H9 (cell line): Measurements from ENCODE around the gene CDRT4. TPM values are rescaled to one million over a fixed set of nuclear protein-coding genes. Genes with fewer than 3 reads are reported as not detected.

Experiments used
- DNase-seq: peaks from one replicate; pipeline ENCODE4 v3.0.0-alpha.2; 2017
- H2AFZ ChIP-seq: one replicate; pipeline ENCODE4 v1.6.1; 2013; ENCODE audit warnings: mild to moderate bottlenecking, low read length, control low read depth, moderate library complexity
- H2AK5ac ChIP-seq: 2 replicates; pipeline ENCODE4 v1.6.1; 2013; ENCODE audit warnings: low read length, control low read depth, mixed read lengths; ENCODE audit not compliant: insufficient read length
- H2BK120ac ChIP-seq: one replicate; pipeline ENCODE4 v1.6.1; 2013; ENCODE audit warnings: low read depth, mild to moderate bottlenecking, low read length, control low read depth, inconsistent platforms; ENCODE audit not compliant: poor library complexity, severe bottlenecking
- H2BK12ac ChIP-seq: 2 replicates; pipeline ENCODE4 v1.6.1; 2013; ENCODE audit warnings: low read length, control low read depth, mixed read lengths, low read depth; ENCODE audit not compliant: insufficient read length
- H2BK15ac ChIP-seq: 2 replicates; pipeline ENCODE4 v1.6.1; 2013; ENCODE audit warnings: low read depth, low read length, control low read depth
- H2BK20ac ChIP-seq: one replicate; pipeline ENCODE4 v1.6.1; 2013; ENCODE audit warnings: low read depth, mild to moderate bottlenecking, low read length, control low read depth, inconsistent platforms; ENCODE audit not compliant: poor library complexity, severe bottlenecking
- H2BK5ac ChIP-seq: 2 replicates; pipeline ENCODE4 v1.6.1; 2013; ENCODE audit warnings: low read length, control low read depth, mixed read lengths; ENCODE audit not compliant: insufficient read length
- H3K14ac ChIP-seq: 2 replicates; pipeline ENCODE4 v1.6.1; 2013; ENCODE audit warnings: low read length, control low read depth; ENCODE audit not compliant: insufficient read depth
- H3K18ac ChIP-seq: 2 replicates; pipeline ENCODE4 v1.6.1; 2013; ENCODE audit warnings: low read depth, mild to moderate bottlenecking, mixed read lengths, low read length, control low read depth; ENCODE audit not compliant: insufficient read length
- H3K23ac ChIP-seq: 2 replicates; pipeline ENCODE4 v1.6.1; 2013; ENCODE audit warnings: low read length, control low read depth, mixed read lengths, low read depth; ENCODE audit not compliant: insufficient read length
- H3K23me2 ChIP-seq: 2 replicates; pipeline ENCODE4 v1.6.1; 2013; ENCODE audit warnings: low read depth, mild to moderate bottlenecking, mixed read lengths, low read length, control low read depth; ENCODE audit not compliant: insufficient read length, poor library complexity, severe bottlenecking
- H3K27ac ChIP-seq: 2 replicates; pipeline ENCODE4 v1.5.1; 2013; ENCODE audit warnings: low read length, control low read depth, mixed read lengths, low read depth; ENCODE audit not compliant: insufficient read length
- H3K27me3 ChIP-seq: 2 replicates; pipeline ENCODE4 v1.6.1; 2013; ENCODE audit warnings: low read length, control low read depth, inconsistent platforms; ENCODE audit not compliant: insufficient read depth
- H3K4ac ChIP-seq: 2 replicates; pipeline ENCODE4 v1.6.1; 2013; ENCODE audit warnings: low read depth, mild to moderate bottlenecking, control low read depth, inconsistent platforms, low read length, moderate library complexity
- H3K4me1 ChIP-seq: 2 replicates; pipeline ENCODE4 v1.6.1; 2013; ENCODE audit warnings: low read length, control low read depth, inconsistent platforms; ENCODE audit not compliant: insufficient read depth
- H3K4me2 ChIP-seq: 2 replicates; pipeline ENCODE4 v1.6.1; 2013; ENCODE audit warnings: low read length, control low read depth, mixed read lengths; ENCODE audit not compliant: insufficient read length, insufficient read depth
- H3K56ac ChIP-seq: 2 replicates; pipeline ENCODE4 v1.6.1; 2013; ENCODE audit warnings: low read depth, mild to moderate bottlenecking, mixed read lengths, low read length, control low read depth; ENCODE audit not compliant: insufficient read length
- H3K79me1 ChIP-seq: 2 replicates; pipeline ENCODE4 v1.6.1; 2013; ENCODE audit warnings: low read depth, mild to moderate bottlenecking, moderate library complexity, low read length, control low read depth, inconsistent platforms; ENCODE audit not compliant: insufficient read depth, poor library complexity, severe bottlenecking
- H3K79me2 ChIP-seq: 2 replicates; pipeline ENCODE4 v1.6.1; 2013; ENCODE audit warnings: low read length, control low read depth, inconsistent platforms; ENCODE audit not compliant: insufficient read depth
- H3K9ac ChIP-seq: 2 replicates; pipeline ENCODE4 v1.6.1; 2013; ENCODE audit warnings: low read length, control low read depth, mixed read lengths; ENCODE audit not compliant: insufficient read length; ENCODE audit errors: extremely low read depth
- H3K9me3 ChIP-seq: one replicate; pipeline ENCODE4 v1.6.1; 2013; ENCODE audit warnings: low read depth, low read length, inconsistent platforms; ENCODE audit not compliant: control insufficient read depth
- H3T11ph ChIP-seq: one replicate; pipeline ENCODE4 v1.6.1; 2013; ENCODE audit warnings: mild to moderate bottlenecking, low read length, control low read depth, inconsistent platforms
- H4K20me1 ChIP-seq: one replicate; pipeline ENCODE4 v1.6.1; 2013; ENCODE audit not compliant: control insufficient read depth, insufficient read length, insufficient read depth
- H4K5ac ChIP-seq: 2 replicates; pipeline ENCODE4 v1.6.1; 2013; ENCODE audit warnings: low read depth, mild to moderate bottlenecking, mixed read lengths, low read length, control low read depth; ENCODE audit not compliant: insufficient read length
- H4K8ac ChIP-seq: replicated peaks from 2 replicates; pipeline ENCODE4 v1.6.1; 2013; ENCODE audit warnings: low read length, control low read depth, mixed read lengths, low read depth; ENCODE audit not compliant: insufficient read length
- H4K91ac ChIP-seq: 2 replicates; pipeline ENCODE4 v1.6.1; 2013; ENCODE audit warnings: low read depth, mild to moderate bottlenecking, moderate library complexity, mixed read lengths, low read length, control low read depth; ENCODE audit not compliant: insufficient read length
- H3K27ac Mint-ChIP-seq, 3 experiments: 2 replicates in 2 of 3; 3 replicates in 1 of 3; pipeline ENCODE4 v1.8.0; 2020 to 2021; ENCODE audit warnings: mixed read lengths in 3 of 3, mild to moderate bottlenecking in 1 of 3, moderate library complexity in 1 of 3
- H3K27me3 Mint-ChIP-seq: 2 replicates; pipeline ENCODE4 v1.8.0; 2021; ENCODE audit warnings: low read depth, mild to moderate bottlenecking, moderate library complexity, mixed read lengths
- H3K36me3 Mint-ChIP-seq, 3 experiments: 2 replicates in 2 of 3; 3 replicates in 1 of 3; pipeline ENCODE4 v1.8.0; 2020 to 2021; ENCODE audit warnings: low read depth in 3 of 3, mixed read lengths in 3 of 3; ENCODE audit not compliant: insufficient read depth in 1 of 3
- H3K4me1 Mint-ChIP-seq, 2 experiments: 2 replicates each; pipeline ENCODE4 v1.8.0; 2020; ENCODE audit warnings: mixed read lengths in 2 of 2
- H3K4me3 Mint-ChIP-seq, 2 experiments: 2 replicates in 1 of 2; 3 replicates in 1 of 2; pipeline ENCODE4 v1.8.0; 2020 to 2021; ENCODE audit warnings: mild to moderate bottlenecking in 2 of 2, mixed read lengths in 2 of 2, moderate library complexity in 1 of 2
- H3K9me3 Mint-ChIP-seq, 2 experiments: 2 replicates in 1 of 2; 3 replicates in 1 of 2; pipeline ENCODE4 v1.8.0; 2020; ENCODE audit warnings: mild to moderate bottlenecking in 2 of 2, mixed read lengths in 2 of 2, moderate library complexity in 1 of 2
- CTCF ChIP-seq: fragments of 200-600 bp; sonication (generic); conservative IDR thresholded peaks from 3 replicates; pipeline ENCODE4 v1.8.0; 2021; ENCODE audit warnings: antibody characterized with exemption, mild to moderate bottlenecking
- WGBS: extraction: QIAGEN DNeasy Blood & Tissue Kit; methylation state at CpG from one replicate; pipeline ENCODE4 v1.1.7; 2013; ENCODE audit warnings: missing lambda C conversion rate, low lambda C conversion rate, mixed read lengths; ENCODE audit not compliant: insufficient read length; ENCODE audit errors: extremely low coverage; 5-methylcytosine and 5-hydroxymethylcytosine counted together
- total RNA-seq: library from RNA; stranded (reverse); gene quantifications from 2 replicates; pipeline ENCODE4 v1.2.1, GENCODE V29; 2021

Gene CDRT4
- total RNA-seq, 1 experiment from 2014 or later = 3.8 TPM

- Histone ChIP-seq H3K23ac (no peak overlapping the region), H3K56ac (peak overlapping the region; percentile 27), H2BK5ac (no peak overlapping the region), H3K27me3 (no peaks in the 10 kb centered on the region), H3K27ac (no peak overlapping the region), H2BK15ac (no peak overlapping the region), H2BK20ac (no peak overlapping the region), H3K9ac (no peak overlapping the region), H3K4me1 (peaks cover 3% of the 10 kb centered on the region; the same call in 1 of the 2 replicates), H2BK12ac (no peak overlapping the region), H3K23me2 (no peaks in the 10 kb centered on the region), H3K4ac (no peak overlapping the region), H3K79me1 (no peaks in the 10 kb centered on the region), H3T11ph (no peak overlapping the region), H3K14ac (no peak overlapping the region), H3K79me2 (no peaks in the 10 kb centered on the region), H4K8ac (peak overlapping the region; percentile 44), H2BK120ac (no peak overlapping the region), H3K18ac (no peak overlapping the region), H2AK5ac (no peak overlapping the region), H4K5ac (no peak overlapping the region), H4K91ac (no peak overlapping the region), H3K9me3 (no peaks in the 10 kb centered on the region), H3K4me2 (no peak overlapping the region), H4K20me1 (no peaks in the 10 kb centered on the region), H2AFZ (no peak overlapping the region)
- no CpG with 5 or more reads among the region's 11 CpGs for WGBS
- peaks cover 4 to 12% (median 6%) of the 10 kb centered on the region in 3 experiments for H3K36me3 Mint-ChIP-seq
- peaks cover 4 to 6% of the 10 kb centered on the region in 2 experiments for H3K4me1 Mint-ChIP-seq
- H3K4me3 Mint-ChIP-seq = no peak overlapping the region
- peaks cover 0 to 2% of the 10 kb centered on the region in 2 experiments; a peak in 3 of 5 replicates for H3K9me3 Mint-ChIP-seq
- H3K27ac Mint-ChIP-seq = no peak overlapping the region
- TF ChIP-seq CTCF = no peak
- no peaks in the 10 kb centered on the region for H3K27me3 Mint-ChIP-seq
- no peak for DNase-seq
Observed at GRCh38 chr17:15464231-15464985, 3.0 kb downstream of the CDRT4 start.
